ENCODE results near the gene NUP153. TPM values are rescaled to one million over a fixed set of nuclear protein-coding genes. Genes with fewer than 3 reads are reported as not detected.
"Not testable (repeated sequence)": the region's sequence is repeated elsewhere in the genome, so short reads cannot be mapped to it uniquely, and the experiment has no call there.

Gene NUP153
- total RNA-seq, 1 donor from 2014 or later, result 48.6 TPM

- no peak for DNase-seq (ENCODE audit: low read depth)
These were observed 7.5 kb upstream of the NUP153 start for GRCh38 chr6:17714177-17714576.

GRCh38 chr6:17712576-17712975 lies 5.9 kb upstream of the NUP153 start:
- peak; percentile 43 for DNase-seq (ENCODE audit: low read depth)

DNA sequence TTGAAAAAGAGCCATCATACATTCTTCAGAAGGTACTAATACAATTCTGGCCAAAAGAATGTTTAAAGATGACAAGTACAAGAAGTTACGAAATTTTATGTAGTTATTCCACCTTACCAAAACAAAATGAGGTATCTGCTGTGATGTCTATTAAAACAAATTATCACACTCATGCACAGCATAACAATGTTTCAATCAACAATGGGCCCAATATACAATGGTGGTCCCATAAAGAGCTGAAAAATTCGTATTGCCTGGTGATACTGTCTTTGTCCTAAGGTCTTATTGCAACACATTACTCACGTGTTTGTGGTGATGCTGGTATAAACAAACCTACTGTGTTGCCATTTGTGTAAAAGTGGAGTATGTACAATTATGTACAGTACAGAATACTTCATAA lies 3.6 kb upstream of the NUP153 start:
- no peak for DNase-seq (ENCODE audit: low read depth)

- DNase-seq (ENCODE audit: low read depth), result no peak
These were observed 2.8 kb upstream of the NUP153 start for GRCh38 chr6:17709476-17709875.

- DNase-seq (ENCODE audit: low read depth), result not testable (repeated sequence)
These were observed 1.3 kb upstream of the NUP153 start for GRCh38 chr6:17708035-17708434.

DNA sequence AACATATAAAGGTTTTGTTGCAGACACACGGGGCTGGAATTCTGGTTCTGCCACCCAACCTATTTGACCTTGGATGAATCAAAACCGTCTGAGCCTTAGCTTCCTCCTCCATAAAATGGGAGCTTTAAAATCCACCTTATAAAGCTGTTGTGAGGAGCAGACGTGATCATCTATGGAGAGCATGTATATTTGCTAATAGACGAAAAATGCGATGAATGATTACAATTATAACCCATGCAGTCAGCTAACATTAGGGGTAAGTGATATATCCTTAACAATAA lies 586 bp upstream of the NUP153 start:
- DNase-seq (ENCODE audit: low read depth), result no peak

GRCh38 chr6:17705778-17706579 lies 746 bp downstream of the NUP153 start:
- DNase-seq (ENCODE audit: low read depth), result peak; percentile 42

DNA sequence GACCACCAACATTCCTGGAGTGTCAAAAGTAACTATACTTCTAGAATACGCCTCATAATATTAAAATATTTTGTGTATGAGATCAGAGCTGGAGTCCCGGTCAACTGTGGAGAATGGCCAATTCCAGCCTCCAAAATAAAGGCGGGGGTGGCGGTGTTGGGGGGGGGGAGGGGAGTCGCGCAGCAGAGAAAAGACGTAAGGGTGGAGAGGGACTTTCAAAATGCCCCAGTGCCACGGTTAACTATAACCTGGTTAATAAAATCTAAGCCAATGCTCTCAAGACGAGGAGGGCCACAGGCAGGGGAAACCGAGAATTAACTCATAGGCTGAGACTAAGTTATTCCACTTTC lies 1.3 kb downstream of the NUP153 start:
- peak; percentile 49 for DNase-seq (ENCODE audit: low read depth)

- DNase-seq (ENCODE audit: low read depth), result peak; percentile 83
These were observed 3.5 kb downstream of the NUP153 start for GRCh38 chr6:17703256-17703694.

DNA sequence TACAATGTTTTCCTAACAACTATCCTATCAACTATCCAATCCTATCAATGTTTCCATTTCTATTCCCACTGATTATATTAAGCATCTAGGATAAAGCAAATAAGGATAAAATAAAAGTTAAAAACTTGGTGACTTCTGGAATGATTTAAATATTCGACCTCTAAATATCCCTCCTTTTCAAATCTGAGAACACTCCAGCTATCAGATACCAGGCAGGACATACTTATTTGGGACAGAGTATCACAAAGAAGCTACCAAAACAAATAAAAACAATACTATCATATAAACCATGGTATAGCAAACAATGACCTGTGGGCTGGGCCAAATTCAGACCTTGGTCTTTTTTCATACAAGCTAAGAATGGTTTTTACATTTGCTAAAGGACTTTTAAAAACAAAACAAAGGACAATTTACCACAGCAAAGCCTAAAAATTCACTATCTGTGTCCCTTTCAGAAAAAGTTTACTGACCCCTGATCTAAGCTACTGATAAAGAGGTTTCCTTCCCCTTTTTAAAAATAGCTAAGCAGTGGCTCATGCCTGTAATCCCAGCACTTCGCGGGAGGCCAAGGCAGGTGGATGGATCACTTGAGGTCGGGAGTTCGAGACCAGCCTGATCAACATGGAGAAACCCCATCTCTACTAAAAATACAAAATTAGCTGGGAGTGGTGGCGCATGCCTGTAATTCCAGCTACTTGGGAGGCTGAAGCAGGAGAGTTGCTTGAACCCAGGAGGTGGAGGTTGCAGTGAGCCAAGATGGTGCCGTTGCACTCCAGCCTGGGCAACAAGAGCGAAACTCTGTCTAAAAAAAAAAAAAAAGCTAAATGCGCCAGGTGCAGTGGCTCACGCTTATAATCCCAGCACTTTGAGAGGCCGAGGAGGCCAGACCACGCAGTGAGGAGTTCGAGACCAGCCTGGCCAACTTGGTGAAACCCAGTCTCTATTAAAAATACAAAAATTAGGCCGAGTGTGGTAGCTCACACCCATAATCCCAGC lies 6.0 kb downstream of the NUP153 start:
- no peak for DNase-seq (ENCODE audit: low read depth)

DNA sequence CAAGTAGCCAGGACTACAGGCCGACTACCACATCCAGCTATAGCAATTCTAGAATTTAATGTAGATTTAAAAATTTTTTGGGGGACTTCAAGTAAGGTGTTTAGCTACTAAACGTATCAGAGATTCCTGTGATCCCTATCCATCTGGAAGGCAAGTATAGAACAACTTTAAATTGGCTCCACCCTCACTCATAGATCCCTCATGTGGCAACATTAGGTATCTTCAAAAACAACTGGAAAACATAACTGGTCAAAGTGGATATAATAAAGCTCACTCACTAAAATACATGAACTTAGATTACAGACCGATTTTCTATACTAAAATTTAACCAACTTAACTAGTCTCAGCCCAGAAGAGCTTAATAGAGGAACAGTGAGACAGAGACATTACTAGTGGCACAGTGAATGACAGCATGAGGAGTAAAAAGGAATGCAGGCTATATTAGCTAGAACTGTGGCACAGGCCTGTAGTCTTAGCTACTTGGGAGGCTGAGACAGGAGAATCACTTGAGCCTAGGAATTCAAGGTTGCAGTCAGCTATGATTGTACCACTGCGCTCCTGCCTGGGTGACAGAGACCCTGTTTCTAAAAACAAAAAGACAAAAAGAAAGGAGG lies 14.7 kb downstream of the NUP153 start:
- DNase-seq (ENCODE audit: low read depth), result no peak

GRCh38 chr6:17688481-17688880 lies 18.2 kb downstream of the NUP153 start:
- DNase-seq (ENCODE audit: low read depth), result no peak

GRCh38 chr6:17687136-17687535 lies 19.6 kb downstream of the NUP153 start:
- DNase-seq (ENCODE audit: low read depth), result no peak

DNA sequence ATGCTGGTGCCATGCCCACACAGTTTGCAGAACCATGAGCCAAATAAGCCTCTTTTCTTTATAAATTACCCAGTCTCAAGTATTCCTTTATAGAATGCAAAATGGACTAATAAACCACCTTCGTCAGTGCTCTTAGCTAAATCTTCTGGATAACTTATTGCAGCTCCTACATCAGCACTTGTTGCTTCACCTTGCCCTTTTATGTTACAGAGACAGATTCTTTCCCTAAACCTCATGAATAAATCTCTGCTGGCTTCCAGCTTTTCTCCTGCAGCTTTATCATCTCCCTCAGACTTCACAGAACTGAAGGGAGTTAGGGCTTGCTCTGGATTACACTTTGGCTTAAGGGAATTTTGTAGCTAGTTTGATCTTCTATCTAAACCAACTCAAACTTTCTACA lies 22.6 kb downstream of the NUP153 start:
- DNase-seq (ENCODE audit: low read depth), result no peak

- DNase-seq (ENCODE audit: low read depth), result no peak
These were observed 23.3 kb downstream of the NUP153 start for GRCh38 chr6:17683428-17683827.

DNA sequence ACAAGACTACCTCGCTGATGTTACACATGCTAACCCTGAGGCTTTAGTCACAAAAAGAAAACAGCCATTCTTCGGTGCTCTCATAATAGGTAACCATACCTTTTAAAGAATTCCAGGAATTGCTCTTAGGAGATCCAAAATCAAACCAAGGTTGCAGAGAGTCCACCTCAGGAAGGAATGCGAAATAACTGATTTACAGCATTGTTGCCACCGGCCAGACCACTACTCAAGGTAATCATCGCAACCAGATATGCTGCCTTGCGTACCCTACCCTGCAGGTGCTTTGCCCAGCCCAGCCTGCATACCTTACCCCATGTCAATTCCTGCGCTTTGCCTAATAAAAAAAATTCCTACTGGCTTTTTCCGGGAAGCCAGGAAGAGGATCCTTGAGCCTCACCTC lies 27.0 kb downstream of the NUP153 start:
- peak; percentile 67 for DNase-seq (ENCODE audit: low read depth)

DNA sequence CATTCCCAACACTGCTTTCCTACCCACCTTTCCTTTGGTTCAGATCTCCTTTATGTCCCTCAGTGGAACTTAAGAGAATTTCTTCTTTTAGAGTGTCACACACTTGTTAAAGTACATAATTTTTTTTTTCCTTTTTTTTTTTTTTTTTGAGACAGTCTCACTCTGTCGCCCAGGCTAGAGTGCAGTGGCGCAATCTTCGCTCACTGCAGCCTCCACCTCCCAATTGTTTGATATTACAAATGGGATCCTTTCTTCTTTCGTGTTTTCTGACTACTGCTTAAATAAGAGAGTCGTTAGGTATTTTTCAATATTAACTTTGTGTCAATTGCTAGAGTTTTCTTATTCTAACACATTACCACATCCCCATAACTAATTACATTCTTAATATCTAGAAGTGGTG lies 29.1 kb downstream of the NUP153 start:
- no peak for DNase-seq (ENCODE audit: low read depth)

- no peak for DNase-seq (ENCODE audit: low read depth)
These were observed 33.0 kb downstream of the NUP153 start for GRCh38 chr6:17673543-17674254.

- no peak for DNase-seq (ENCODE audit: low read depth)
These were observed 34.5 kb downstream of the NUP153 start for GRCh38 chr6:17672064-17672718.

DNA sequence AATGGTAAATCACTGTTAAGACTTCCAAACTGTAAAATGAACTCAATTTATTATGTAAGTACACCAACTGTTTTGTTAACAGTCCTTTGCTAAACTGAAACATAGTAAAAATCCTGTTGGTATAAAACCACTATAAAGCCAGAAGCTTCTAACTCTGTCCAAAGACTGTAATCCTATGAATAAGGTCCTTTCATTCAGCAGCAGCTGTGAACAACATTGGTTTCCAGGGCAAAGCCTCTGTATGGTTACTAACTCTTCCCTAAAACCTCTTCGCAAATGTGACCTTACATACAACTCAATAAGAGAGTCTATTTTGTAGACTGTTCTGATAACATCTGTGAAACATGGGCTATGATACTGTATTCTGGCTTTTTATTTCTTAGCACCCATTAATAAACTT lies 40.1 kb downstream of the NUP153 start:
- DNase-seq (ENCODE audit: low read depth), result no peak

GRCh38 chr6:17665132-17665531 lies 41.6 kb downstream of the NUP153 start:
- no peak for DNase-seq (ENCODE audit: low read depth)

All from renal cortical epithelial cell (primary cell).